Activated effector memory CD4-positive, alpha-beta T cell treated with anti-CD3 and anti-CD28 coated beads, Interleukin-2, amount 50 U/mL, for 16 hours (primary cell): ENCODE measurements around the gene ADCY4.
A peak's percentile ranks its signal among the peaks of the same experiment; 100 is the strongest.

ENCODE experiments used
- DNase-seq: peaks from one replicate; pipeline ENCODE4 v3.0.0-alpha.2; 2020

Gene ADCY4

GRCh38 chr14:24293525-24293924 is 41.3 kb downstream of the ADCY4 start:
- no peak for DNase-seq

GRCh38 chr14:24292118-24292807 is 42.6 kb downstream of the ADCY4 start:
- no peak for DNase-seq

- no peak for DNase-seq
Observed at GRCh38 chr14:24291446-24292117, 43.3 kb downstream of the ADCY4 start.

- no peak for DNase-seq
Observed at GRCh38 chr14:24290746-24291145, 44.1 kb downstream of the ADCY4 start.

- DNase-seq, result peak; percentile 80
Observed at GRCh38 chr14:24289649-24290280, 45.1 kb downstream of the ADCY4 start.

- DNase-seq, result no peak
Observed at GRCh38 chr14:24286996-24287395, 47.9 kb downstream of the ADCY4 start.

- DNase-seq, result no peak
Observed at GRCh38 chr14:24285351-24285750, 49.5 kb downstream of the ADCY4 start.

GRCh38 chr14:24284501-24285035 is 50.3 kb downstream of the ADCY4 start:
- no peak for DNase-seq

GRCh38 chr14:24283796-24284460 is 50.9 kb downstream of the ADCY4 start:
- no peak for DNase-seq

- DNase-seq, result no peak
Observed at GRCh38 chr14:24282736-24283135, 52.1 kb downstream of the ADCY4 start.

GRCh38 chr14:24281636-24282035 is 53.2 kb downstream of the ADCY4 start:
- no peak for DNase-seq

GRCh38 chr14:24280797-24281460 is 53.9 kb downstream of the ADCY4 start:
- no peak for DNase-seq

- DNase-seq, result peak; percentile 80
Observed at GRCh38 chr14:24279301-24280186, 55.3 kb downstream of the ADCY4 start.

GRCh38 chr14:24278424-24278823 is 56.4 kb downstream of the ADCY4 start:
- DNase-seq, result no peak

- no peak for DNase-seq
Observed at GRCh38 chr14:24277606-24278321, 57.1 kb downstream of the ADCY4 start.

GRCh38 chr14:24277071-24277470 is 57.8 kb downstream of the ADCY4 start:
- no peak for DNase-seq

- peak; percentile 76 for DNase-seq
Observed at GRCh38 chr14:24274101-24274543, 60.7 kb downstream of the ADCY4 start.

GRCh38 chr14:24273422-24273998 is 61.4 kb downstream of the ADCY4 start:
- DNase-seq, result no peak

GRCh38 chr14:24272467-24272866 is 62.4 kb downstream of the ADCY4 start:
- DNase-seq, result no peak

- DNase-seq, result no peak
Observed at GRCh38 chr14:24271834-24272263, 63.0 kb downstream of the ADCY4 start.
